ENCODE results near the gene HOXC4. TPM values are rescaled to one million over a fixed set of nuclear protein-coding genes. Genes with fewer than 3 reads are reported as not detected.

HOXC4 gene
- total and polyA plus RNA-seq, 2 donors (not counting 1 experiment from before 2014, with no cell fraction given) = 0.17 TPM

DNA sequence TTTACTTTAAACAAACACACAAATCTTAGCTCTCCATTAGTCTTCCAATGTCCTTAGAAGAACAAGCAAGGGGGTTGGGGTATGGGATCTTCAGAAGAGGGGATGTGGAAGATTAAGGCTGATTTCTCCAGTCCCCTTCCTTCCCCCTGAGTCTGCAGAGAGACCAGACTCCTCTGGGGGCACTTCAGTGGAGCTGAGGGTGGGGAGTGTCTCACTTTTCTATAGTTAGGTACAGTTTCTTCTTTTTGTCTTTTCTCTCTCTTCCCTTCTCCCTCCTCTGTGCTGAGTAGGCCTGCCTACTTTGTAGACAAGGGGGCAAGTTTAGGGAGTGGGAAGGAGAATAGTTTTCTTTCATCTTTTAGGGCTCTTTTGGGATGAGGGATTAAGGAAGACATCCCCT is 2.5 kb downstream of the HOXC4 start:
- Histone ChIP-seq H3K27ac (ENCODE audit: insufficient read depth, low read length) (no peak overlapping the region), H3K4me3 (replicated peaks in 1 of 4; ENCODE audit: control extremely low read depth in 1 of 4, insufficient read depth in 1 of 4, low read depth in 3 of 4, low read length in 4 of 4) (no peak overlapping the region), H3K4me1 (ENCODE audit: control insufficient read depth, extremely low read depth, insufficient read depth, low read length) (no peaks in the 10 kb centered on the region), H3K79me2 (ENCODE audit: control insufficient read depth, insufficient read depth, low read length) (no peaks in the 10 kb centered on the region), H3K4me2 (ENCODE audit: extremely low read depth, insufficient read depth, low read length) (no peak overlapping the region), H4K20me1 (ENCODE audit: control insufficient read depth, extremely low read depth, insufficient read depth, low read length) (no peaks in the 10 kb centered on the region), H3K36me3 (ENCODE audit: control insufficient read depth, insufficient read depth, low read length) (no peaks in the 10 kb centered on the region), H3K27me3 (ENCODE audit: control insufficient read depth, insufficient read depth, low read length) (no peaks in the 10 kb centered on the region), H3K9me3 (ENCODE audit: control insufficient read depth, insufficient read depth, low read depth, low read length) (no peaks in the 10 kb centered on the region), H3K9ac (ENCODE audit: insufficient read depth, low read length) (no peak overlapping the region), H2AFZ (ENCODE audit: low read length) (no peak overlapping the region)
- no peak for TF ChIP-seq EZH2 (IDR thresholded peaks at IDR 0.05; ENCODE audit: low read length, missing control alignments)
- TF ChIP-seq, protein P1, sequence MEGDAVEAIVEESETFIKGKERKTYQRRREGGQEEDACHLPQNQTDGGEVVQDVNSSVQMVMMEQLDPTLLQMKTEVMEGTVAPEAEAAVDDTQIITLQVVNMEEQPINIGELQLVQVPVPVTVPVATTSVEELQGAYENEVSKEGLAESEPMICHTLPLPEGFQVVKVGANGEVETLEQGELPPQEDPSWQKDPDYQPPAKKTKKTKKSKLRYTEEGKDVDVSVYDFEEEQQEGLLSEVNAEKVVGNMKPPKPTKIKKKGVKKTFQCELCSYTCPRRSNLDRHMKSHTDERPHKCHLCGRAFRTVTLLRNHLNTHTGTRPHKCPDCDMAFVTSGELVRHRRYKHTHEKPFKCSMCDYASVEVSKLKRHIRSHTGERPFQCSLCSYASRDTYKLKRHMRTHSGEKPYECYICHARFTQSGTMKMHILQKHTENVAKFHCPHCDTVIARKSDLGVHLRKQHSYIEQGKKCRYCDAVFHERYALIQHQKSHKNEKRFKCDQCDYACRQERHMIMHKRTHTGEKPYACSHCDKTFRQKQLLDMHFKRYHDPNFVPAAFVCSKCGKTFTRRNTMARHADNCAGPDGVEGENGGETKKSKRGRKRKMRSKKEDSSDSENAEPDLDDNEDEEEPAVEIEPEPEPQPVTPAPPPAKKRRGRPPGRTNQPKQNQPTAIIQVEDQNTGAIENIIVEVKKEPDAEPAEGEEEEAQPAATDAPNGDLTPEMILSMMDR (conservative IDR thresholded peaks at IDR 0.05 in 1 of 2, IDR thresholded peaks at IDR 0.05 in 1 of 2; ENCODE audit: low read depth in 1 of 2, low read length in 2 of 2) = no peak
- DNase-seq (ENCODE audit: low read depth in 2 of 2) = no peak

DNA sequence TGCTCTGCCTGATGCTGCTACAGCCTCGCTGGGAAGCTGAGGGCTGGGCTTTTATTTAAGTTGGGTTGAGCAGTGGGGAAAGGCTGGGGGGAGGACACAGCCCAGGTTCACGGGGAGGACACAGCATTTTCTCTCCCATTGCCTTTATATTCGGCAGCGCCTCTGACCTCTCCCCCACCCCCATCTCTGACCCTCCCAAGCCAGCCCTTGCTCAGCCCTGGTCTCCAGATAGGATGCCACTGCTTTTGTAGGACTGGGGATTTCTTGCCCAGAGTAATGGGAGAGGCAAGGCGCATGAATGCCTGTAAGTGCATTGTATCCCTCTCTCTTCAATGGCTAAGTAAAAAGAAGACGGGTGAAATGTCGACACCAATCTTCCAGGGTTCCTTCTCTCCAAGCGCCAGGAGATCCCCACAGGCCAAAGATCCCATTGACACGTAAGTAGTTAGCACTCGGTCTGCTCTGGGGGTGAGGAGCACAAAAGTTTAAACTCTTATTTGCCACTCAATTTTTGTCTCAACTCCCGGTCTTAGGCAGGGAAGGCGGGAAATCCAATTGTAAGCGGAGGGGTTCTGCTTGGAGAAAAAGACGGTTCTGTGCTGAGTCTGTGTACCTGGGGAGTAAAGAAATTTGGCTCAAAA is 4.6 kb downstream of the HOXC4 start:
- no peak overlapping the region for H3K4me3 ChIP-seq (replicated peaks in 1 of 4; ENCODE audit: control extremely low read depth in 1 of 4, insufficient read depth in 1 of 4, low read depth in 3 of 4, low read length in 4 of 4)
- no peaks in the 10 kb centered on the region for H3K36me3 ChIP-seq (ENCODE audit: control insufficient read depth, insufficient read depth, low read length)
- no peak overlapping the region for H3K4me2 ChIP-seq (ENCODE audit: extremely low read depth, insufficient read depth, low read length)
- DNase-seq (ENCODE audit: low read depth in 2 of 2) = no peak
- H3K79me2 ChIP-seq (ENCODE audit: control insufficient read depth, insufficient read depth, low read length) = no peaks in the 10 kb centered on the region
- H4K20me1 ChIP-seq (ENCODE audit: control insufficient read depth, extremely low read depth, insufficient read depth, low read length) = no peaks in the 10 kb centered on the region
- TF ChIP-seq, protein P1 (conservative IDR thresholded peaks at IDR 0.05 in 1 of 2, IDR thresholded peaks at IDR 0.05 in 1 of 2; ENCODE audit: low read depth in 1 of 2, low read length in 2 of 2) = no peak
- TF ChIP-seq EZH2 (IDR thresholded peaks at IDR 0.05; ENCODE audit: low read length, missing control alignments) = no peak
- no peak overlapping the region for H3K9ac ChIP-seq (ENCODE audit: insufficient read depth, low read length)
- no peak overlapping the region for H3K27ac ChIP-seq (ENCODE audit: insufficient read depth, low read length)
- H3K27me3 ChIP-seq (ENCODE audit: control insufficient read depth, insufficient read depth, low read length) = peaks cover 4% of the 10 kb centered on the region
- no peak overlapping the region for H2AFZ ChIP-seq (ENCODE audit: low read length)
- H3K9me3 ChIP-seq (ENCODE audit: control insufficient read depth, insufficient read depth, low read depth, low read length) = no peaks in the 10 kb centered on the region
- no peaks in the 10 kb centered on the region for H3K4me1 ChIP-seq (ENCODE audit: control insufficient read depth, extremely low read depth, insufficient read depth, low read length)

DNA sequence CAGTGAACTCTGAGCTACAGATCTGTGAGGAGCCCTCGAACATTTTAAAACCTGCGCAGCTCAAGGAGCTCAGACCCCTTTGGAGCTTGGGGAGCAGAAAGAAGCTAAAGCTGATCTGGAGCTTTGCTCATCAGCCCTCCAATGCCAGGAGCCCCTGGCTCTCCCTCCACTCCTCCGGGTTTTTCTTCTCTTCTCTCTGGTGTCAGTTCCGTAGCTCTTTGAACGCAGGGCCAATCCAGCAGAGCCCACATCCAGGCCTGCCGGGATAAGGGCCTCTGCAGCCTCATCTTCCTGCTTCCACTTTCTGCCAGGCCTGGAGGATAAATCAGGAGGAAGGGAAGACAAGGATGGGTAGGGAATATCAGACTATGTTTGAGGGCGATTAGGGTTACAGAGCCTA is 6.0 kb downstream of the HOXC4 start:
- peaks cover 4% of the 10 kb centered on the region for H3K27me3 ChIP-seq (ENCODE audit: control insufficient read depth, insufficient read depth, low read length)

More for the DNA sequence above, 6.0 kb downstream of the HOXC4 start:
- Histone ChIP-seq H3K4me3 (replicated peaks in 1 of 4; ENCODE audit: control extremely low read depth in 1 of 4, insufficient read depth in 1 of 4, low read depth in 3 of 4, low read length in 4 of 4) (no peak overlapping the region), H3K4me1 (ENCODE audit: control insufficient read depth, extremely low read depth, insufficient read depth, low read length) (no peaks in the 10 kb centered on the region), H3K27ac (ENCODE audit: insufficient read depth, low read length) (no peak overlapping the region), H3K36me3 (ENCODE audit: control insufficient read depth, insufficient read depth, low read length) (no peaks in the 10 kb centered on the region), H3K9me3 (ENCODE audit: control insufficient read depth, insufficient read depth, low read depth, low read length) (no peaks in the 10 kb centered on the region), H3K9ac (ENCODE audit: insufficient read depth, low read length) (no peak overlapping the region), H4K20me1 (ENCODE audit: control insufficient read depth, extremely low read depth, insufficient read depth, low read length) (no peaks in the 10 kb centered on the region), H2AFZ (ENCODE audit: low read length) (no peak overlapping the region), H3K79me2 (ENCODE audit: control insufficient read depth, insufficient read depth, low read length) (no peaks in the 10 kb centered on the region), H3K4me2 (ENCODE audit: extremely low read depth, insufficient read depth, low read length) (no peak overlapping the region)
- DNase-seq (ENCODE audit: low read depth in 2 of 2) = no peak
- TF ChIP-seq, protein P1 (conservative IDR thresholded peaks at IDR 0.05 in 1 of 2, IDR thresholded peaks at IDR 0.05 in 1 of 2; ENCODE audit: low read depth in 1 of 2, low read length in 2 of 2) = no peak
- no peak for TF ChIP-seq EZH2 (IDR thresholded peaks at IDR 0.05; ENCODE audit: low read length, missing control alignments)

Data from fibroblast of lung (primary cell).